A204.1 (cell line): ENCODE measurements around the gene PDE3B.

Experiments used
- FAIRE-seq: peaks from 2 replicates; lab custom pipeline; 2012; peaks lifted over from hg19 to GRCh38; lab: Jason Lieb, UNC

The PDE3B gene

DNA sequence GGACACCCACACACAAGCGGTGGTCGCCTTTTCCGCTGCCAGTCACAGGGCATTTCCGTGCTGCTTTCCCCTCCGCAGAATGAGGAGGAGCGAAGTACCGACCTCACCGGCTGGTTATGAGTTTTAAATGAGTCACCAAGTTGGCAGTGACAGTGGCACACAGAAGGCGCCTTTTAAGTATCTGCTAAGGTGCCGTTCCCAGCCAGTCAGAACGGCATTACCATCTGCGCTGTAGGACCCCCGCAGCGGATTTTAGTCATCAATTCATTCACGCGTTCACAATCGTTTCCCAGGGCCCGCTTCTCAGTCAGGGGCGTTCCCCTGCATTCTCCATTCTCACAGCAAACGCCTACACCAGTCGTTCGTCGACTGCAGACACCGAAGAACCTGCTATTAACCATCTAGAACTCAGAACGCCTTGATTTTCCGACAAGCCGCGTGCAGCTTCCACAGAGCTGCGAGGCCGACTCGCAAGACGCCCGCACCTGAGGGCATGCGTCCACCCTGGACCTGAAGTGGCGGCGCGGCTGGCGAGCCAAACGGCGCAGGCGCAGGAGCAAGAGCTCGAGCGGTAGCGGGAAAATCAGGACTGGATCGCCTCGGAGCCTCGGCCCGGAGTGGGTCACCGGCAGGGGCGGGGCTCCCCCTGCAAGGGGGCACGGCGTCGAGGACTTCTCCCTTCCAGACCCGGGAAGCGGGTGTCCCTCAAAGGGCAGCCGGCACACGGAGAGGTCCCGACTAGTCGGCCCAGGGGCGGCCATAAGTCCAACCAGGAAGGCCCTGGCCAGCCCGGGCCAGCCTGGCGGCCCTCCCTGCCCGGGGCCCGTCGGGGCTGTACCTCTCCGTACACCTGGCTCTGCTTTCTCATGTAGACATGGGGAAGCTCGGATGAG, 247.8 kb downstream of the PDE3B start:
- no peak for FAIRE-seq

- peak; percentile 94 for FAIRE-seq
Measured at GRCh38 chr11:14892036-14892556, 248.5 kb downstream of the PDE3B start, which contains the start of gene CYP2R1. Gene CYP2R1, minus strand, starts transcription at chr11:14892231. Its CDS starts 26 bp downstream, at chr11:14892205.

DNA sequence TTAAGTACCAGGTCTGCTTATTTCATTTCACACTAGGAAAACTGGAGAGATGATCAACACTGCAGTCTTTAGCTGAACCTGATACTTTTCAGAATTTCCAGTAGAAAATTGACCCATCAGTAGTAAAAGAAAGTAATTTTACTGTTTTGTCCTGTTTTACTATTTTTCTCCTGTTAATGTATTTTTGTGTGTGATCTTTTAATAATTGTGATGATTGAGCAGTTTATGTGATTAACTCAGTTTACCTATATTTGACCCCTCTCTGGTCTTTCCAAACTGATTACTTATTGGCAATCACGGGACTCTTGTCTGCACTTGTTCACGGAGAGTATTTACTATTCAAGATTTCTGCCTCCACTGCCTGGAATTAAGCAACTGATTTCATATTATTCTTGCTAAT, 249.0 kb downstream of the PDE3B start:
- no peak for FAIRE-seq

DNA sequence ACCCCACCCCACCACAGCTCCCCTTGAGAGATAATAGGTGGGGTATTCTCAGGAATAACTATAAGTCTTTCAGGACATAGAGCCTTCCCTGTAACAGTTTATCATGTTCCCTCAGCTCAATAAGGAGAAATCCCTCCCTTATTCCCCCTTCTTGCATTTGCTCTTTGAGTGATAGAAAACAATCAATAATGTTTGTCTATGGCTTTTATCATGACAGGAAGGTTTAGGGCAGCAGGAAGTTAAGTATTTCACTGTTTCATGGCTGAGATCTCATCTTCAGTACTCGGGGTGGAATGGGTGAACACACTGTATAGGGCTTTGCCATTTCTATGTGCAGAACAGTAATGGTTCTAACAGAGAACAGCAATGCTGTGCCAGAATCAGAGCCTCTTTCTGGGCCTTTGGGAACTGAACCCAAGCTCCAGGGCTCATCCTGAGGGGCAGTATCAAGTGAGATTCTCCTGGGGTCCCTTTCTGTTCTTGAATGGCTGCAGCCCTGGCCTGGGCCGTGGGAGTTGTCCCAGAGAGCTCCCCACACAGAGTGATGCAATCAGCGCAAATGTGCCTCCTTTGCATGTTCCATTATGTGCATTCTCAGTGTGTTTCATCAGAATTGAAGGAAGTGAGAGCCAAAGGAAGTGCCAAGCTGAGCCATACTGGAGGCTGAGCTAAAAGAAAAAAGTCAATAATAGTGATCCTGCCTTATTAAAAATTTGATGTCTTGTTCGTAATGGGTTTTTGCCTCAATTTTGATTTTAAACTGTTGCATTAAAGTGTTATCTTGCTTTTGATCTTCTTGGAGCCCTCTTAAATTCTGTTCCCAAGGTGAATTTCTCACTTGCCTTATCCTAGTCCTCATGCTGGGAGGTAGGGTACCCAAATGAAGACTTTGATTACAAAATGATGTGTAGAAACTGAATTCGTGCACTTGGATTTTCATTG, 251.3 kb downstream of the PDE3B start:
- no peak for FAIRE-seq

DNA sequence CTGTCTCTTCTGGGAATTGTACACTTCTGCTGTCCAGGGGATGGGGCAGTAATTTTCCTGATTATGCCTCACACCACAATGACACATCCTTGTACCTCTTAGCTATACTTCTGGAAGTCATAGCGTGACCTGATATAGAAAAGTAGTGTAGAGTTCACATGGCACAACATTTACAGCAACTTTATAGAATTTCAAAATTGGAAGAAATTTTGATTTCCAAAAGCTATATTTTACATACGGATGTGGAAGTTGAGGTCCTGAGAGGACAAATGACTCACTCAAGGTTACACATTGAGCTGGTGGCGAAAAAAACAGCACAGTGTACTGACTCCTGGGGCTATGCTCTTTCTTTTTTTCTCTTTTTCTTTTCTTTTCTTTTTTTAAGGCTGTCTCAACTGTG, 254.8 kb downstream of the PDE3B start:
- FAIRE-seq, result no peak

GRCh38 chr11:14898906-14899305, 255.3 kb downstream of the PDE3B start:
- no peak for FAIRE-seq

DNA sequence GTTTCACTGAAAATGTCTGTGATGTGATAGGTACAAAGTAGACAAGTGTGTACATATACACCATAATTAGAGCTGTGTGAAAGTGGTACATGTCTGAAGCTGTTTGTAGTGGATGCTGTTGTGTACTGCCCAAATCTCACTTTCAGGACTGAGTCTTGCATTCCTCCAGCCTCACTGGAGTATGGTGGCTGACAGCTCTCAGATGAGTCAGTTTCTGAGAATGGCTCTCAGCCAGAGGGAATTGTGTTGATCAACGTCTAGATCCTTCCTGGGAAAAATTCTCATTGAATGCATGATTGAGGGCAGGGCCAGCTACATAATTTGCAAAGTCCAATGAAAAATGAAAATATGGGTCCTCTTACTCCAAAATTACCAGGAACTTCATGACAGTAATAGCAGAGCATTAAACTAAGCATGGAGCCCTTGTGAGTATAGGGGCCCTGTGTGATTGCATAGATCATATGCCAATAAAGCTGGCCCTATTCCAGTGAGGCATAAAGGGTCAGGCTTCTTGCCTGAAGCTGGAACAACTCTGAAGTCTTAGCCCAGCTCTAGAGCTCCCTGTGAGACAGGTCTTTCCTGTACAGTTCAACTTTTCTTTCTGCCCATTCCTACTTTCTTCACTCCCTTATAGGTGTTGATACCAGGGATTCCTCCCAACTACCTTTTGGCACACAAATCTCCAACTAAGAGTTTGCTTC, 259.2 kb downstream of the PDE3B start:
- no peak for FAIRE-seq

DNA sequence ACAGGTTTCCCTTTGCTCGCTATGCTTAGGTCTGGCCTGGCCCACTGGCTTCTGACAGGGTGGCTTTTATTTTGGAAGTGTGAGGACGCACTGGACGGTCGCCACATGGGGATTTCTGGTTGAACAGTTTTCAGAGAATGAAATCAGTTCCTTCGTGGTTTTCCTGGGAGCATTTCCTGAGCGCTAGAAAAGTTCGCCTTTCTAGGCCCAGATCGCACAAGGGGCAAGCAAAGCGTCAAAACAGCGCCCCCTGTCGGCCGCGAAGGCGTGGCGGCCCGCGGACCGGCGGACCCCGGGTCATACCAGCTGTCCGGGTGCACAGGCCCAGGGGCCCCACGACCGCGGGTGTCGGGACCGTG, 261.1 kb downstream of the PDE3B start:
- no peak for FAIRE-seq

- FAIRE-seq, result no peak
Measured at GRCh38 chr11:14905104-14906033, 261.8 kb downstream of the PDE3B start.

DNA sequence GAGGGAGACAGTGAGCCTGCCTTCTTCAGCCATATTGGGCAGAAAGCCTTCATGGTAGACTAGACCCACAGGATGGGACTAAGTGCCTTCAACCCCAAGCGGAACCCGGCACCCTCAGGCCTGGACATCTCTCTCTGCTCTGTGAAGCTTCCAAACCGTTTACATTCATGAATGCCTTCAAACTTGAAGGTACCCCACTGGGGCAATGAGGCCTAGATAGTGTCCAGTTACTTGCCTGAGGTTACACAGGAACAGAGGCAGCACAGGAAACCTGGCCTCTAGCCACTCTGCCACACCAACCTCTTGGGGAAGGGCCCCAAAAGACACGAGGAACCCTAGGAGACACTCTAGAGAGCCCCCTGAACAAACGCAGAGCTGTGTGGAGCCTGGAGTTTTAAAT, 263.0 kb downstream of the PDE3B start:
- FAIRE-seq, result no peak

GRCh38 chr11:14906993-14907392, 263.4 kb downstream of the PDE3B start:
- no peak for FAIRE-seq

GRCh38 chr11:14907411-14908213, 264.0 kb downstream of the PDE3B start:
- no peak for FAIRE-seq

DNA sequence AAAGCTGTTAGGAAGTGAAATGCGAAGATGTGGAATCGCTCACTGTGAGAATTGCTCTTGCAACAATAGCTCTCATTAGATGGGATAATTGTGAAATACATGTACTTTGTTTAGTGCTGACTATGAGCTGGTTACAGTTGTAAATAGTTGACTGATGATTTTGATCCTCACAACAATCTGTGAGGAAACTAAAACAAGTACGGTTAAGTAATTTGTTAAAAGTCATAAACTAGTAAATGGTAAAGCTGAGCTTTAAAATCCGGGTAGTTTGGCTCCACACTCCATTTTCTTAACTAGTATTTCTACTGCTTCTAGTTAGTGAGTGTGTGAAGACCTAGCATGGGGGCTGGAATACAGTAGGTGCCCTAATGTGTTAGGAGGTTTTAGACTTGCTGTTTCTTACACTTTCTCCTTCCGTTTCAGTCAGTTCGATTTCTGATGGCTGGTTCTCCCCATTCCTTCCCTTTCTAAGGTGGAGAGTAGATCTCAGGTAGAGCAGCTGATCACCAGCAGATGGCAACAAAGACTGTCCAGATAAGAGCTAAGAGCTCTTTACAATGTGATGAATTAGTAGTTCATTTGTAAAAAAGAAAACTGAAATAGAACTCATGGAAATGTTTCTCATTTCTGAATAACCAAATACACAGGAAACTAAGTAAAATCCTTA, 264.7 kb downstream of the PDE3B start:
- peak; percentile 62 for FAIRE-seq

DNA sequence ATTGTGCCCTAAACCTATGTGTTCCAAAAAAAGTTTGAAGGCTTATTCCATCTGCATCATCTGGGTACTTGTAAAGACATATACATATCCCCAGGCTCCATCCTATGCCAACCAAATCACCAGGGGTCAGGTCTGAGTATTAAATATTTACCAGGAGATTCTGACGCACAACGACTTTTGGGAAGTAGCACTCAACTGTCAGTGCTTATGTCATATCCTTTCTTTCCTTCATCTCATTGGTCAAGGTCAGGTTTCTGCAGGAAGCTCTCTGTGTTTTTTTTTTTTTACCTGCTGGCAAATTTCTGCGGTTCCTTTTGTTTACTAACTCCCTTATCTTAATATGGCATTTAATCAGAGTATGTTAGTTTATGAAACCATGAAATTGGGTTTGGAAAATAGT, 270.9 kb downstream of the PDE3B start:
- no peak for FAIRE-seq

GRCh38 chr11:14916403-14916802, 272.8 kb downstream of the PDE3B start:
- FAIRE-seq, result no peak
